HUES48 (cell line): ENCODE data around the gene CEACAM20.
"Not testable (repeated sequence)": the region's sequence is repeated elsewhere in the genome, so short reads cannot be mapped to it uniquely, and the experiment has no call there.

Experiments
- H3K27ac ChIP-seq: one replicate; pipeline ENCODE4 v1.7.0; 2013; ENCODE audit warnings: low read depth, low read length, inconsistent platforms
- H3K27me3 ChIP-seq: 2 replicates; pipeline ENCODE4 v1.6.1; 2013; ENCODE audit warnings: mild to moderate bottlenecking, low read length; ENCODE audit not compliant: control insufficient read depth, insufficient read depth
- H3K36me3 ChIP-seq: 2 replicates; pipeline ENCODE4 v1.6.1; 2013; ENCODE audit warnings: low read length; ENCODE audit not compliant: control insufficient read depth, insufficient read depth
- H3K4me1 ChIP-seq: 2 replicates; pipeline ENCODE4 v1.6.1; 2013; ENCODE audit warnings: mild to moderate bottlenecking, low read length; ENCODE audit not compliant: control insufficient read depth, insufficient read depth
- H3K4me3 ChIP-seq: 2 replicates; pipeline ENCODE4 v1.5.1; 2013; ENCODE audit warnings: mild to moderate bottlenecking, low read depth, low read length
- H3K9ac ChIP-seq: 2 replicates; pipeline ENCODE4 v1.6.1; 2013; ENCODE audit warnings: mild to moderate bottlenecking, low read depth, low read length, moderate library complexity
- H3K9me3 ChIP-seq: 2 replicates; pipeline ENCODE4 v1.6.1; 2013; ENCODE audit warnings: low read length; ENCODE audit not compliant: control insufficient read depth, insufficient read depth

The CEACAM20 gene

GRCh38 chr19:44570603-44570983 lies 41.1 kb upstream of the CEACAM20 start:
- Histone ChIP-seq H3K27me3 (no peaks in the 10 kb centered on the region), H3K4me3 (no peak overlapping the region), H3K9ac (no peak overlapping the region), H3K9me3 (no peaks in the 10 kb centered on the region), H3K36me3 (no peaks in the 10 kb centered on the region), H3K4me1 (no peaks in the 10 kb centered on the region), H3K27ac (no peak overlapping the region)

GRCh38 chr19:44567745-44568144 lies 38.3 kb upstream of the CEACAM20 start:
- no peaks in the 10 kb centered on the region for H3K27me3 ChIP-seq
- H3K27ac ChIP-seq, result no peak overlapping the region
- no peaks in the 10 kb centered on the region for H3K36me3 ChIP-seq
- no peaks in the 10 kb centered on the region for H3K4me1 ChIP-seq
- no peak overlapping the region for H3K9ac ChIP-seq
- H3K4me3 ChIP-seq, result no peak overlapping the region
- no peaks in the 10 kb centered on the region for H3K9me3 ChIP-seq

- Histone ChIP-seq H3K27me3 (no peaks in the 10 kb centered on the region), H3K4me1 (no peaks in the 10 kb centered on the region), H3K36me3 (no peaks in the 10 kb centered on the region), H3K27ac (no peak overlapping the region), H3K9me3 (no peaks in the 10 kb centered on the region), H3K4me3 (no peak overlapping the region), H3K9ac (no peak overlapping the region)
Observed at GRCh38 chr19:44566984-44567383, 37.5 kb upstream of the CEACAM20 start.

GRCh38 chr19:44563086-44563655 lies 33.7 kb upstream of the CEACAM20 start:
- H3K4me3 ChIP-seq, H3K27me3 ChIP-seq, H3K9ac ChIP-seq, H3K36me3 ChIP-seq, H3K9me3 ChIP-seq, H3K4me1 ChIP-seq, H3K27ac ChIP-seq: not testable (repeated sequence)

GRCh38 chr19:44557933-44558332 lies 28.5 kb upstream of the CEACAM20 start:
- Histone ChIP-seq H3K9ac (no peak overlapping the region), H3K4me1 (no peaks in the 10 kb centered on the region), H3K9me3 (no peaks in the 10 kb centered on the region), H3K27me3 (no peaks in the 10 kb centered on the region), H3K27ac (no peak overlapping the region), H3K4me3 (no peak overlapping the region), H3K36me3 (no peaks in the 10 kb centered on the region)

- H3K27ac ChIP-seq, result no peak overlapping the region
- H3K36me3 ChIP-seq, result no peaks in the 10 kb centered on the region
- H3K27me3 ChIP-seq, result no peaks in the 10 kb centered on the region
- no peaks in the 10 kb centered on the region for H3K4me1 ChIP-seq
- H3K9me3 ChIP-seq, result 0 out of 2 replicates have a peak, but pooled peaks cover 1% of the 10 kb centered on the region
- no peak overlapping the region for H3K9ac ChIP-seq
- H3K4me3 ChIP-seq, result no peak overlapping the region
Observed at GRCh38 chr19:44554641-44555246, 25.3 kb upstream of the CEACAM20 start.

GRCh38 chr19:44553478-44554171 lies 24.1 kb upstream of the CEACAM20 start:
- H3K27me3 ChIP-seq, result no peaks in the 10 kb centered on the region
- H3K9me3 ChIP-seq, result 0 out of 2 replicates have a peak, but pooled peaks cover 5% of the 10 kb centered on the region
- H3K9ac ChIP-seq, result no peak overlapping the region
- H3K4me3 ChIP-seq, result no peak overlapping the region
- H3K4me1 ChIP-seq, result no peaks in the 10 kb centered on the region
- H3K27ac ChIP-seq, result no peak overlapping the region
- H3K36me3 ChIP-seq, result no peaks in the 10 kb centered on the region

- Histone ChIP-seq H3K4me3 (no peak overlapping the region), H3K9ac (no peak overlapping the region), H3K4me1 (no peaks in the 10 kb centered on the region), H3K9me3 (0 out of 2 replicates have a peak, but pooled peaks cover 5% of the 10 kb centered on the region), H3K36me3 (no peaks in the 10 kb centered on the region), H3K27ac (no peak overlapping the region), H3K27me3 (no peaks in the 10 kb centered on the region)
Observed at GRCh38 chr19:44552324-44552723, 22.8 kb upstream of the CEACAM20 start.

GRCh38 chr19:44551850-44552249 lies 22.4 kb upstream of the CEACAM20 start:
- H3K27ac ChIP-seq, result no peak overlapping the region
- no peak overlapping the region for H3K4me3 ChIP-seq
- H3K9ac ChIP-seq, result no peak overlapping the region
- H3K27me3 ChIP-seq, result no peaks in the 10 kb centered on the region
- no peaks in the 10 kb centered on the region for H3K4me1 ChIP-seq
- 0 out of 2 replicates have a peak, but pooled peaks cover 5% of the 10 kb centered on the region for H3K9me3 ChIP-seq
- H3K36me3 ChIP-seq, result no peaks in the 10 kb centered on the region

GRCh38 chr19:44550976-44551375 lies 21.5 kb upstream of the CEACAM20 start:
- H3K9me3 ChIP-seq, H3K27me3 ChIP-seq, H3K4me1 ChIP-seq, H3K9ac ChIP-seq, H3K27ac ChIP-seq, H3K36me3 ChIP-seq, H3K4me3 ChIP-seq: not testable (repeated sequence)

- Histone ChIP-seq H3K36me3 (no peaks in the 10 kb centered on the region), H3K4me3 (no peak overlapping the region), H3K9me3 (peaks cover 5% of the 10 kb centered on the region; the same call in 1 of the 2 replicates), H3K27me3 (no peaks in the 10 kb centered on the region), H3K9ac (no peak overlapping the region), H3K27ac (no peak overlapping the region), H3K4me1 (no peaks in the 10 kb centered on the region)
Observed at GRCh38 chr19:44549507-44549906, 20.0 kb upstream of the CEACAM20 start.
